Trophoblast cell (in vitro differentiated cells and primary cell): ENCODE measurements around the gene MEX3D.

Source experiments
- DNase-seq, 2 donors: peaks; one replicate each; pipeline ENCODE4 v3.0.0-alpha.2; 2016
- H2AFZ ChIP-seq: 2 replicates; pipeline ENCODE4 v1.6.1; 2013; ENCODE audit warnings: low read length, moderate library complexity, mild to moderate bottlenecking; ENCODE audit not compliant: insufficient read depth, poor library complexity
- H2AK5ac ChIP-seq: 2 replicates; pipeline ENCODE4 v1.6.1; 2013; ENCODE audit warnings: mild to moderate bottlenecking, low read length
- H2BK120ac ChIP-seq: 2 replicates; pipeline ENCODE4 v1.6.1; 2013; ENCODE audit warnings: low read length, mild to moderate bottlenecking, moderate library complexity; ENCODE audit not compliant: insufficient read depth, poor library complexity
- H2BK12ac ChIP-seq: 2 replicates; pipeline ENCODE4 v1.6.1; 2013; ENCODE audit warnings: mild to moderate bottlenecking, low read length, moderate library complexity
- H2BK5ac ChIP-seq: 2 replicates; pipeline ENCODE4 v1.6.1; 2013; ENCODE audit warnings: low read length, low read depth, moderate library complexity, mild to moderate bottlenecking; ENCODE audit not compliant: poor library complexity
- H3K14ac ChIP-seq: 2 replicates; pipeline ENCODE4 v1.6.1; 2013; ENCODE audit warnings: mild to moderate bottlenecking, low read length
- H3K18ac ChIP-seq: 2 replicates; pipeline ENCODE4 v1.6.1; 2013; ENCODE audit warnings: mild to moderate bottlenecking, low read length
- H3K23ac ChIP-seq: 2 replicates; pipeline ENCODE4 v1.6.1; 2013; ENCODE audit warnings: low read length
- H3K27ac ChIP-seq: 2 replicates; pipeline ENCODE4 v1.5.1; 2013; ENCODE audit warnings: low read depth, mild to moderate bottlenecking, inconsistent platforms, low read length, moderate library complexity
- H3K27me3 ChIP-seq: 2 replicates; pipeline ENCODE4 v1.6.1; 2013; ENCODE audit warnings: inconsistent platforms, mild to moderate bottlenecking, low read length, moderate library complexity; ENCODE audit not compliant: insufficient read depth
- H3K36me3 ChIP-seq, 2 experiments: 1 replicate in 1 of 2; 2 replicates in 1 of 2; pipeline ENCODE4 v1.6.1; 2013; ENCODE audit warnings: low read length in 2 of 2, mild to moderate bottlenecking in 2 of 2, moderate library complexity in 1 of 2; ENCODE audit not compliant: insufficient read depth in 2 of 2, control insufficient read depth in 1 of 2
- H3K4ac ChIP-seq: 2 replicates; pipeline ENCODE4 v1.6.1; 2013; ENCODE audit warnings: low read depth, mild to moderate bottlenecking, low read length, moderate library complexity
- H3K4me1 ChIP-seq, 2 experiments: 1 replicate in 1 of 2; 2 replicates in 1 of 2; pipeline ENCODE4 v1.6.1; 2013; ENCODE audit warnings: low read length in 2 of 2, mild to moderate bottlenecking in 2 of 2, moderate library complexity in 1 of 2; ENCODE audit not compliant: insufficient read depth in 2 of 2, control insufficient read depth in 1 of 2
- H3K4me2 ChIP-seq: 2 replicates; pipeline ENCODE4 v1.6.1; 2013; ENCODE audit warnings: inconsistent platforms, mild to moderate bottlenecking, low read length, moderate library complexity
- H3K4me3 ChIP-seq: 2 replicates; pipeline ENCODE4 v1.5.1; 2013; ENCODE audit warnings: mild to moderate bottlenecking, low read depth, low read length, inconsistent platforms
- H3K79me1 ChIP-seq: one replicate; pipeline ENCODE4 v1.6.1; 2013; ENCODE audit warnings: low read length
- H3K79me2 ChIP-seq: 2 replicates; pipeline ENCODE4 v1.6.1; 2013; ENCODE audit warnings: low read length, mild to moderate bottlenecking; ENCODE audit not compliant: control insufficient read depth, insufficient read depth, poor library complexity
- H3K9ac ChIP-seq: 2 replicates; pipeline ENCODE4 v1.6.1; 2013; ENCODE audit warnings: mild to moderate bottlenecking, low read length
- H3K9me3 ChIP-seq: 2 replicates; pipeline ENCODE4 v1.6.1; 2013; ENCODE audit warnings: low read depth, mild to moderate bottlenecking, control low read depth, inconsistent platforms, low read length; ENCODE audit not compliant: insufficient read depth
- H4K12ac ChIP-seq: 2 replicates; pipeline ENCODE4 v1.6.1; 2013; ENCODE audit warnings: low read depth, mild to moderate bottlenecking, low read length, moderate library complexity
- H4K8ac ChIP-seq: 2 replicates; pipeline ENCODE4 v1.6.1; 2013; ENCODE audit warnings: low read depth, mild to moderate bottlenecking, low read length, moderate library complexity
- H4K91ac ChIP-seq: one replicate; pipeline ENCODE4 v1.6.1; 2013; ENCODE audit warnings: low read depth, mild to moderate bottlenecking, low read length, moderate library complexity
- WGBS: extraction: QIAGEN DNeasy Blood & Tissue Kit; methylation state at CpG from one replicate; pipeline ENCODE4 v1.1.7; 2013; ENCODE audit warnings: missing lambda C conversion rate; ENCODE audit not compliant: insufficient read length, insufficient coverage; ENCODE audit errors: extremely low coverage; 5-methylcytosine and 5-hydroxymethylcytosine counted together

Gene MEX3D

GRCh38 chr19:1534972-1535371 lies 33.2 kb downstream of the MEX3D start:
- Histone ChIP-seq H2BK120ac (no peak overlapping the region), H2AFZ (no peak overlapping the region), H3K23ac (no peak overlapping the region), H3K36me3 (no peaks in the 10 kb centered on the region), H3K79me1 (no peaks in the 10 kb centered on the region), H3K4me1 (no peaks in the 10 kb centered on the region), H2BK5ac (no peak overlapping the region), H3K4me3 (no peak overlapping the region), H4K12ac (no peak overlapping the region), H3K9ac (no peak overlapping the region), H4K91ac (no peak overlapping the region), H2AK5ac (no peak overlapping the region), H4K8ac (no peak overlapping the region), H3K4ac (no peak overlapping the region), H2BK12ac (no peak overlapping the region), H3K27me3 (no peaks in the 10 kb centered on the region), H3K18ac (no peak overlapping the region), H3K4me2 (no peak overlapping the region), H3K79me2 (no peaks in the 10 kb centered on the region), H3K14ac (no peak overlapping the region), H3K9me3 (peaks cover 6% of the 10 kb centered on the region), H3K27ac (no peak overlapping the region)
- no CpG with 5 or more reads among the region's 14 CpGs for WGBS
- DNase-seq, result no peak

GRCh38 chr19:1533510-1534150 lies 34.5 kb downstream of the MEX3D start:
- whole genome bisulfite sequencing, result no CpG with 5 or more reads among the region's 23 CpGs
- Histone ChIP-seq H3K36me3 (no peaks in the 10 kb centered on the region), H2AFZ (no peak overlapping the region), H3K4me2 (no peak overlapping the region), H2BK5ac (no peak overlapping the region), H2BK12ac (no peak overlapping the region), H3K4me3 (no peak overlapping the region), H3K79me2 (no peaks in the 10 kb centered on the region), H3K18ac (no peak overlapping the region), H4K12ac (no peak overlapping the region), H3K27me3 (no peaks in the 10 kb centered on the region), H4K8ac (no peak overlapping the region), H2BK120ac (no peak overlapping the region), H3K14ac (no peak overlapping the region), H3K4me1 (no peaks in the 10 kb centered on the region), H3K79me1 (no peaks in the 10 kb centered on the region), H3K9me3 (peaks cover 6% of the 10 kb centered on the region), H4K91ac (no peak overlapping the region), H3K9ac (no peak overlapping the region), H3K27ac (no peak overlapping the region), H3K4ac (no peak overlapping the region), H3K23ac (no peak overlapping the region), H2AK5ac (no peak overlapping the region)
- no peak for DNase-seq

- H3K23ac ChIP-seq, result no peak overlapping the region
- H3K14ac ChIP-seq, result no peak overlapping the region
- H2AK5ac ChIP-seq, result no peak overlapping the region
- H3K4me3 ChIP-seq, result no peak overlapping the region
- H2BK12ac ChIP-seq, result no peak overlapping the region
- H2BK5ac ChIP-seq, result no peak overlapping the region
- H3K79me1 ChIP-seq, result no peaks in the 10 kb centered on the region
- WGBS, result no CpG with 5 or more reads among the region's 9 CpGs
- no peaks in the 10 kb centered on the region for H3K4me1 ChIP-seq
- no peak overlapping the region for H3K4me2 ChIP-seq
- no peak overlapping the region for H4K91ac ChIP-seq
- H3K9ac ChIP-seq, result no peak overlapping the region
- no peak overlapping the region for H3K4ac ChIP-seq
- H3K27me3 ChIP-seq, result no peaks in the 10 kb centered on the region
- no peaks in the 10 kb centered on the region for H3K79me2 ChIP-seq
- no peak overlapping the region for H3K18ac ChIP-seq
- no peak overlapping the region for H2AFZ ChIP-seq
- H3K27ac ChIP-seq, result no peak overlapping the region
- no peak for DNase-seq
- H3K9me3 ChIP-seq, result peaks cover 9% of the 10 kb centered on the region
- H2BK120ac ChIP-seq, result no peak overlapping the region
- no peak overlapping the region for H4K12ac ChIP-seq
- no peak overlapping the region for H4K8ac ChIP-seq
- H3K36me3 ChIP-seq, result no peaks in the 10 kb centered on the region
Observed at GRCh38 chr19:1532003-1532402, 36.1 kb downstream of the MEX3D start.

GRCh38 chr19:1531587-1531986 lies 36.5 kb downstream of the MEX3D start:
- no peak overlapping the region for H2BK120ac ChIP-seq
- H3K27ac ChIP-seq, result no peak overlapping the region
- H3K4ac ChIP-seq, result no peak overlapping the region
- H2BK12ac ChIP-seq, result no peak overlapping the region
- no peak overlapping the region for H3K14ac ChIP-seq
- no peaks in the 10 kb centered on the region for H3K79me1 ChIP-seq
- H3K23ac ChIP-seq, result no peak overlapping the region
- no peak for DNase-seq
- H3K27me3 ChIP-seq, result no peaks in the 10 kb centered on the region
- H2AFZ ChIP-seq, result no peak overlapping the region
- H3K79me2 ChIP-seq, result no peaks in the 10 kb centered on the region
- H3K9ac ChIP-seq, result no peak overlapping the region
- no peak overlapping the region for H3K18ac ChIP-seq
- H2BK5ac ChIP-seq, result no peak overlapping the region
- no peak overlapping the region for H3K4me2 ChIP-seq
- no peak overlapping the region for H4K8ac ChIP-seq
- no peaks in the 10 kb centered on the region for H3K36me3 ChIP-seq
- peaks cover 11% of the 10 kb centered on the region for H3K9me3 ChIP-seq
- H3K4me1 ChIP-seq, result no peaks in the 10 kb centered on the region
- WGBS, result no CpG with 5 or more reads among the region's 11 CpGs
- no peak overlapping the region for H4K12ac ChIP-seq
- H3K4me3 ChIP-seq, result no peak overlapping the region
- H2AK5ac ChIP-seq, result no peak overlapping the region
- H4K91ac ChIP-seq, result no peak overlapping the region
